NCI-H748 treated with DMSO at 0.1 percent for 48 hours (cell line): Measurements from ENCODE around the gene FOXL3.
"Not testable (repeated sequence)": the region's sequence is repeated elsewhere in the genome, so short reads cannot be mapped to it uniquely, and the experiment has no call there.

Source experiments
- DNase-seq: peaks from one replicate; lab custom pipeline; 2025; lab: John Stamatoyannopoulos, UW

Gene FOXL3

DNA sequence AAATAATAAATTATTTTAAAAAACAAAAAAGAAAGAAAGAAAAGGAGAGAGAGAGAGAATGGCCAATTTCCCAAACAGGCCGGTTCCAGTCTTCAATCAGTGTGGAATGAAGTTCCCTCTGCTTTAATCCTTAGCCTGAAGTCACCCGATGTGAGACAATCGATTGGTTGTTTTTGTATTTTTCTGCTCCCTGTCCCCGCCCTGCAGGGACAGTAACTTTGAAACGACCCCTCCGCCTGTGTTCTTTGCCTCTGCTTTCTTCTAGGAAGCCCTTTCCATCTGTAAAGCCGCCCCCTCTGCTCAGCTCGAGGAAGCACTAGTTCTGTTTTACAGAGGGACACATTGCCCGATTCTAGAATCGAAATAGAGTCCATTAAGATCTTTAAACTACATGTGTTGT is 33.4 kb downstream of the FOXL3 start:
- no peak for DNase-seq

DNA sequence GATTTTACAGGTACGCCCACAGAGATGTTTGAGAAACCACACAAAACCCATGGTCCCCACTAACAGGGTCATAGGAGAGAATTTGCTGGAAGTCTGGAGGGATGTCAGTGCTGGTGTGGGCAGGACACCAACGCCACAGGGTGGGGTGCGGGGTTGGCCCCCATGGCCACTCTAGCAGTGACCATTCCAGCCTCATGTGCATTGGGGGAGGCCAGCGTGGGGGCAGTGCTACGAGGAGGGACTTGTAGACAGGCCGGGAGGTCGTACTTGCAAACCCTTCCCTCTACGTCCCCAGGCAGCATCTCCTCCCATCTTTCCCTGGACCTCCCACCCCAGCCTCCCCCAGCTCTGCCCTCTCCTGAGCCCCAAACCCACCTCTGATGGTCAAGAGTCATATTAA is 34.0 kb downstream of the FOXL3 start:
- DNase-seq, result no peak

DNA sequence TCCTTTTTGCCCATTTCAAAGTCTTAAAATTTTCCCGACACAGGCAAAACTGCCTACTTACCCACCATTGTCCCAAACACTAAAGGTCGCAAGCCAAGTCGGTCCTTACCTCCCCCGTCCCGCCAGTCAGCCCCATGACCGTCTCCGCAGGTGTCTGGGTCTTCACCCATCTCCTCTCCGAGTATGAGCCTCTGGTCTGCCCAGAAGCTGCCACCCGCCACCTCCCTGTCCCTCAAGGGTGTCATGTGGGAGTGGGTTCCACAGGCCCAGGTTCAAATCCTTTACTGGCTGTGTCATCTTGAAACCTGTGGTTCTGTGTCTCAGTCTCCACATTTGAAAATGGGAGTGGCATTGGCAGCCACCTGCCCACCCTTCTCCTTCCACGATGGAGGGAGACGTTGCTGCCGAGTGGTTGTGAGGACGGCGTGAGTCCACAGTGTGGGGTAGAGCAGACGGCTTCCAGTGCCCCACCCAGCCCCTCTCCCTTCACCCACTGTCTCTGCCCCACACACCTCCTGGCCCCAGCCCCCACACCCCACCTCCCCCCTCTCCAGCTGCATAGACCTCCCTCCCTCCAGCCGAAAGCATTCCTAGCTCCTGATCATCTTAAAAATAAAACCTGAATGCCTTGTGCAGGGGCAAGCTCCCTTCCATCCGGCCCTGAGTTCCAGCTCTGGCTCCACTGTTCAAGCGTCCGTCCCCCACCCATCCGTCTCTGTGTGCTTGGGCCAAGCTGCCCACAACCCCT is 35.3 kb downstream of the FOXL3 start:
- DNase-seq, result no peak

DNA sequence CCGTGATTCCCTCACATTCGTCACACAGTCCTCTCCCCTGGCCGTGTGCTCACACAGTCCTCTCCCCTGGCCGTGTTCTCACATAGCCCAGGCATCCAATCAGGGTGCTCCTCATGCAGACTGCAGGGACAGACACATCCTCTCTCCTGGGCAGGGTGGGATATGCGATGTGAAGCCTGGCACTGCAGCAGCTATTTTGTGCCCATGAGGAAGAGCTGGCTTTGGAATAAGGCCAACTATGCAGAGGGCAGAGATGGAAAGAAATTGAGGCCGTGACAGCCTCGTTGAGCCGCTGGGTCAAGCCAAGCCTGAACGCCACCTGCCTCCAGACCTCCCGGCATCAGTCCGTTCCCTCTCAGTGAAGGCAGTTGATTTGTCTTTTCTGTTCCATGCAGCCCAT is 35.8 kb downstream of the FOXL3 start:
- no peak for DNase-seq

DNA sequence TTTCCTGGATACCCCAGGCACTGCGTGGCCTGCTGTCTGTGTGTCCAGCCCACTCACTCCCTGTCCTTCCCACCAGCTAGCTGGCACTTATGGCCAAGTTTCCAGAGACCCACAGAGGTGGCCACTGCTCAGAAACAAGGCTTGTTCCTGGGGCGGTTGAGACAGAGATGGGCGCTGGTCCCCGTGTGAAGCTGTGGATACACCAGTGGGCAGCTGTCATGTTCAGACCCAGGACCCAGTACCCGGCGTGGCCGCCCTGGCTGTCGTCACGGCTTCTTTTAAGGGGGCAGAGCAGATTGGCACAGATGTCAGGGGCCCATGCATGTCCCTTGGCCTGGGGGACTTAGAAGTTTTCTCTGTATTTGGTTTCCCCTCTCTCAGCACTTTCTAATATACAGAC is 36.3 kb downstream of the FOXL3 start:
- no peak for DNase-seq

DNA sequence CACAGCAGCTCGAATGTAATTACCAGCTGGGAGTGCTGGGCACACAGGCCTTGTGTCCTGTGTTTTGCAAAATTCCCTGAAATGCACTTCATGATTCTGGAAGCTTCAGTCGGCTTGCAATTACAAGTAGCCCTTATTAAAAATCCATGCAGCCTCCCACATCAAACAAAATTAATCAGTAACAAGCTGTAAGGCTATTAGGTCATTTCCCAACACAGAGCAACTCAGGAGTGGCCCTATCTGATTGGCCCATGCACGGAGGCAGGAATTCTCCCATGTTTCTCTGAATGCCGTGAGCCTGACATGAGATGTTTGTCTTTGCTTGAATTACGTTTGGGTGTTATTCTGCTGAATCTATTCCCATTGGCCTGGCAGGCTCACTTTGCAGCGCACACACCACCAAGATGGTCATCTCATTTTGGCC is 36.9 kb downstream of the FOXL3 start:
- DNase-seq, result no peak

DNA sequence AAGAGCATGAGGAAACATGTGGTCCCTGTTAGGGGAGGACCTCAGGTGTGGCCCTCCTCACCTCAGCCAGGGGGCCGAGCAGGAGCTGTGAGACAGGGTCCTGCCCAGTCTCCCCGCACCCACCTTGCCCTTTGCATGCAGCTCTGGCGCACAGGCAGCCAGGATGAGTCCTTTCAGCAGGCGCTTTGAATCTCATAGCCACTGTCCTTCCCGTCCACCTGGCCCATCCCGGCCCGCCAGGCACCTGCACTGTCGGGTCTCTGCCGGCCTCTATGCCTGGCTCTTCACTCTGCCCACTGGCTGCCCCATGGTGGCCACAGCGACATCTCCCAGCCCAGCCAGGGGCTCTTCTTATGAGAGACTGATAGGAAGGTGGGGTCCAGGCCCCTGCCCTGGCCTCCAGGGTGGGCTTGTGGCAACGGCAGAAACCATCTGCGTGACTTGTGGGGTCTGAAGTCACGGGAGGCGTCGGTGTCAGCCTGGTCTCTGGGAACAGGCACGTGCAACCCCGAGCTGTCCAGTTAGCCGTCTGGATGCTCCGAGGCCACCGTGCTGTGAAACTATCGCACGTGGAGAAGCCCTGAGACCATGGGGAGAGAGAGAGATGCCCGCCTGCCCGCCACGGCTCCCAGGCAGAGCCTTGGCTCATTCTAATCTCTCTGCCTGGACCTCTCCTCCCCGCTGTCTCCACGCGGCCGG is 37.4 kb downstream of the FOXL3 start:
- no peak for DNase-seq

DNA sequence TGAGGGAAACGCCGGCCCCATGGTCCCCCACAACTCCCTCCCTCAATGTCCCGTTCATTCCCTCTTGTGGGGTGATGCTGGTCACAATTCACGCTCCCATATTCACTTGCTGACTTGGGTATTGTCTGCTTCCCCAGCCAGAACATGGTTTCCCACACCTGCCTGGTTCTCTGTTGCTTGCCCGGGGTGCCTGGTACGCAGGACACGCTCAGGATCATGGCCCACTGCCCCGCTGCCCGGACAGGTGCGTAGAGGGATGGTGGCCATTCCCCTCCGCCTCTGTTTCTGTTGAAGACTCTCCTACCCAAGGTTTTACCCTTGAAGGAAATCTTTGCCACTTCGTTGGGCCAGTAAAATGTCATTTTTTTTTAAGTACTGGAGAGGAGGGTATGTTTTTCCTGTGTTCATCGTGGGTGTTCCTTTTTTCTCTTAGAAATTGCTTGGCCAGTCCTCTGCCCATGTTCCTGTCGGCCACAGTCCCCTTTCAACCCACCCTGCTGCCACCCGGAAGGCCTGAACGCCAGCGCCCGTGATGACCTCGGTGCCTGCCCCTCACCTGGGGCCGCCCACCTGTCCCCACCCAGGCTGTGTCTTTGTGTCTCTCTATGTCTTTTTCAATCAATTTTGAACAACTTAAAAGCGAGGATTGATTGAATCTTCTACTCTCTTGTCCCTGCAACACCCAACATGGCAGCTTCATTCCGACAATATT is 38.2 kb downstream of the FOXL3 start:
- DNase-seq, result no peak

DNA sequence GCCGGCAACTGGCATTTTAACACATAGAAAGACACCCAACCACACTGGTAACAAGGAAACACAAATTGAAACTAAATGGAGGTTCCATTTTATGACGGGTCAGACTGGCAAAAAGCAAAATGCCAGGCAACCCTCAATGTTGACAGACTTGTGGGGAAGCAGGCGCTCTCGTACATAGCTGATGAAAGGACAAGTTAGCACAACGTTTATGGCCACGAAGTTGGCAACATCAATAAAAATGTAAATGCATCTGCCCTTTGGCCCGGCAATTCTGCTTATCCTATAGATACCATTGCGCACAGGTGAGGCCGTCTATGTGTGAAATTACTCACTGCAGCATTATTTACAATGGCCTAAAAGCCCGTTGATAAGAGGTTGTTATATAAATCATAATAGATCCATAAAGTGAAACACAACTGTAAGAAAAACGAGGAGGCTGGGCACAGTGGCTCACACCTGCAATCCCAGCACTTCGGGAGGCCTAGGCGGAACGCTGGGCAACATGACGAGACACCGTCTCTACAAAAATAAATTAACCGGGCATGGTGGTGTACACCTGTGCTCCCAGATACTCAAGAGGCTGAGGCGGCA is 39.8 kb downstream of the FOXL3 start:
- no peak for DNase-seq

DNA sequence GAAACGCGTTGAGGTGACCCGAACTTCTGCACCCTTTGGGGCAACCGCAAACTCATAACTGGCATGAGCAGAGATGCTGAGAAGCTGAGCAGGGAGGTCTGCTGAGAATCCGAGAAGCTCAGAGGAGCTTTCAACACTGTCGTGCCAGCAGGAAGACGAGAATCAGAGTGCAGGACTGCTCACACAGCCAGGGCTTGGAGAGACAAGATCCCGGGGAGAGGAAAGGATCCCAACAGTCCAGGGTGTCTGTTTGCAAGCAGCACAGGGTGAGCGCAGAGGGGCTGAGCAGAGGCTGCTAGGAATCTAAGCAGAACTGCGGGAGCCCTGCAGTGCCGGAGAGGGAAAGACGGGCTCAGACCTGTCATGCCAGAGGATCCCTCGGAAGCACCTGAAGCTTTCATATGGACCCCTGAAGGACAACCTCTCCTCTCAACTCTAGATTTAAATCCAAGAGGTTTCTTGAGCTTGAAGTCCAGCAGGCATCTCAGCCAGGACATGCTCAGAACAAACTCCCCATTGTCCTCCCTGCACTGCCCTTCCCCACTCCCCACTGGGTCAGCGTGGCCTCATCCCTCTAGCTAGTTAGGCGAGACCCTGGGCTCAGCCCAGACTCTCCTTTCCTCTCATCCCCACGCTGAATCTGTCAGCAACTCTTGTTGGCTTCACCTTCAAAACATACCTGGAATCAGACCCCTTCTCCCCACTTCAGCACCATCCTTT is 40.7 kb downstream of the FOXL3 start:
- no peak for DNase-seq

DNA sequence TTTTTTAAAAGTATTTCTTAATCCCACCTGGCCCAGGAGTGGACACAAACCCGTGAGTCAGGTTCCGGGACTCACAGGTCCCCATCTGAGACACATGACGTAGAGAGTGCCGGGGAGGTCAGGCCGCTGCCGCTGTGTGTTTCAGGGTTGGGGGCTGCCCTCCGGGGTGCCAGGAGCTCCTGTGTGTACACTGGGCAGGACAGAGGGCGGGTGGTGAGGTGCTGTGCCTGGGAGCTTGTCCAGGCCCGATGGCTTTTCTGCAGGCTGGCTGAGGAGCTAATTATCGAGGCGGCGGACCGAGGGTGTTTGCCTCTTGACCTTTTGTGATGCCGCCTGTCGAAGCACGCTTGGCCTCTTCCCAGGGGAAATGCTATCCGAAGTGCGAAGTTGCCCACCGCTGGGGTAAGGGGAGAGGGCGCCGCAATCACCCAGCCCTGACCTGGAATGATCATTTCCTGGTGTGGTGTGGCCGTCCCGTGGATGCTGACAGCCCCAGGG is 42.1 kb downstream of the FOXL3 start:
- no peak for DNase-seq

DNA sequence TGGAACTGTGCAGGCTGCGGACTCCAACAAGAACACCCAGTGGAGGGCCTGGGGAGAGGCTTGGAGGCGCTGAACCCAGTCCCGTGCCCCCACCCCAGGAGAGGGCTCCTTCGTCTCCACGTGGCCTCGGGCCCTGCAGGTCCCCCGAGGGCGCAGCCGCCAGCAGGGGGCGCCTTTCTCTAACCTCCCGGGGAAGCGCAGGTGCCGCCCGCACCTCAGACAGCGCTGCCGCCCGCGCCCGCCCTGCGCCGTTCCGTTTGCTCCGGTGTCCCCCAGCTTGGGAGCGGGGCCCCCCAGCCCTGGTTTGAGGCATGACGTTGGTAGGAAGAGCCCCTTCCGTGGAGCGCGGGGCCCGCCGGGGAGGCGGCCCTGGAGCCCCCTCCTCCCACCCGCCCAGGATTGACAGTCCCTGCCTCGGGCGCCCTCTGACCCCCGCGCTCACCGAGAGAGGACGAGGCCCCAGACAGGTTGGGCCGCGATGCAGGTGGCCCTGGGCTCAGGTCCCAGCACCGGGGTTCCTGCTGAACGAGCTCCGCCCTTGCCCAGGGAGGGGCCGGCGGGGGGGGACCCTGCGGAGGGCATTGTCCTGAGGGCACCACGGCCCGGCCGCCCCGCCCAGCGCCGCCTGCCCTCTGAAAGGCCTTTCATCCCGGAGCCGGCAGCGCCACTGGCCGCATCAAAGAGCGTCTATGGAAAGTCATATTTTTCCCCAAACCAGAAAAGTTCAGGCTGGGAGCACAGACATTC is 42.8 kb downstream of the FOXL3 start:
- peak; percentile 39 for DNase-seq

DNA sequence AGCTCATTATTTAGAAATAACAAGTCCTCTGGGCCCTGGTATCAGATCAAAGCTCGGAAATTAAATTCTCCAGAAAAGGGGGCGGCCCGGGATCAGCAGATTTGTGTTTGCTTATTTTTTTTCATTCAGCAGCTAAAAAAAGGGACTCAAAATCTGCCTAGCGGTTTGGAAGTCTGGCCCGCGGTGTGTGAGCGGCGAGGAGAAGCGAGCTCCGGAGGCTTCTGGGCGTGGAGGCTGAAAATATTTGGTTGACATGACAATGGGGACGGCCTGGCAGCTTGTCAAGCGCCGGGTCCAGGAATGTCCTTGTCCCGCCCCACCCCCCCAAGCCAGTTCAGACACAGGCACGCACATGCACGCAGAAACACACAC is 43.4 kb downstream of the FOXL3 start:
- DNase-seq, result no peak

DNA sequence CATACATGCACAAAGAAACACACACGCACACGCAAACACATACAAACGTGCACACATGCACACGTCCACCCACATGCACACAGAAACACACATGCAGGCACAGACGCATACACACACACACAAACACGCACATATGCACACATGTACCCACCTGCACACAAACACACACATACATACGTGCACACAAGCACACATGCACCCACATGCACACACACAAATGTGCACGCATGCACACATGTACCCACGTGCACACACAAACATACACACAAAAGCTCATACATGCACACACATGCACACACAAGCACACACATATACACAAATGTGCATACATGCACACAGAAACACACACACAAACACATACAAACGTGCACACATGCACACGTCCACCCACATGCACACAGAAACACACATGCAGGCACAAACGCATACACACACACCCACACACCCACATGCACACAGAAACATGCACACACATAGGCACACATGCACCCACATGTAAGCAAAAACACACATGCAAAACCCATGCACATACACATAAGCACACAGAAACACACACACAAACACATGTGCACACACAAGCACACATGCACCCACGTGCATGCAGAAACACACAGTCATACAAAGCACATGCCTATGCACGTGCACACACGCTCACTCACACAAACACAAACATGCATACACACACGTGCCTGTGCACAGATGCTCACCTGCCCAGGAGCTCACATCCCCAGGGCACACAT is 44.8 kb downstream of the FOXL3 start:
- no peak for DNase-seq

DNA sequence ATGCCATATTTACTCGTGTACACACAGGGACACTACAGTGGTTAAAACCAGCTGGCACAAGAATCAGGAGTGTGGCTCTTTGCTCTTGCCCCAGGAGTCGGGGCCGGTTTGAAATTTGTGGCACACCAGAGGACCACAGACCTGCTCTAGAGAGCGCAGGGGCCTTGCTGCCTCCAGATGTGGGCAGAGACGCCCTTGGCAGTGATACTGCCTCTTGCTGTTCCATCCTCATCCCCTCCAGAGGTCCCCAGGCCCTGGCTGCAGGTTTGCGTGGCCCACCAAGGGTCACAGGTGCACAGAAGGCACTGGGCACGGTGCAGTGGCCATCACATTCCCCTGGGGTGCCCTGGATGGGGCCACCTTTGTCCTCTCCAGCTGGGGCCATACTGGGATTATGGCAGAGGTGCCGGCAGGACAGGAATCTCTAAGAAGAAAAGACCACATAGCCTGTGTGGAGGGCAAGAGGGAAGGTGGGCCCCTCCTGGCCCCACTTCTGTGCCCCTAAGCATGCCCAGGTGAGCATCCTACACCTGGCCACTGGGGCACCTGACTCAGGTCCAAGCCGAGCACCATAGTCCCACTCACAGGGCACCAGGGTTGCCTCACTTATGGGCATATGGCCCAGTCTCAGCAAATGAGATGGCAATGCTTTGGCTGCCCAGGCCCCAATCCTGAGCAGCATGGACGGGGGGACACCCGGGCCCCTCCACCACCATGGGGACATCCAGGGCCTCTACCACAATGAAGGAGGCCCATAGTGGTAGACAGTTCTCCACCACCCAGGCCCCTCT is 45.6 kb downstream of the FOXL3 start:
- no peak for DNase-seq

DNA sequence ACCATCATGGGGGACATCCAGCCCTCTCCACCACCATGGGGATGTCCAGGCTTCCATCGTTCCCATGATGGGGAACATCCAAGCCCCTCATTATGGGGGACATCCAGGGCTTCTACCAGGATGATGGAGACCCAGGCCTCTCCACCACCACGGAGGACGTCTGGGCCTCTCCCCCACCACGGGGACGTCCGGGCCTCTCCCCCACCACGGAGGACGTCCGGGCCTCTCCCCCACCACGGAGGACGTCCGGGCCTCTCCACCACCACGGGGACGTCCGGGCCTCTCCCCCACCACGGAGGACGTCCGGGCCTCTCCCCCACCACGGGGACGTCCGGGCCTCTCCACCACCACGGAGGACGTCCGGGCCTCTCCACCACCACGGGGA is 46.2 kb downstream of the FOXL3 start:
- not testable (repeated sequence) for DNase-seq

DNA sequence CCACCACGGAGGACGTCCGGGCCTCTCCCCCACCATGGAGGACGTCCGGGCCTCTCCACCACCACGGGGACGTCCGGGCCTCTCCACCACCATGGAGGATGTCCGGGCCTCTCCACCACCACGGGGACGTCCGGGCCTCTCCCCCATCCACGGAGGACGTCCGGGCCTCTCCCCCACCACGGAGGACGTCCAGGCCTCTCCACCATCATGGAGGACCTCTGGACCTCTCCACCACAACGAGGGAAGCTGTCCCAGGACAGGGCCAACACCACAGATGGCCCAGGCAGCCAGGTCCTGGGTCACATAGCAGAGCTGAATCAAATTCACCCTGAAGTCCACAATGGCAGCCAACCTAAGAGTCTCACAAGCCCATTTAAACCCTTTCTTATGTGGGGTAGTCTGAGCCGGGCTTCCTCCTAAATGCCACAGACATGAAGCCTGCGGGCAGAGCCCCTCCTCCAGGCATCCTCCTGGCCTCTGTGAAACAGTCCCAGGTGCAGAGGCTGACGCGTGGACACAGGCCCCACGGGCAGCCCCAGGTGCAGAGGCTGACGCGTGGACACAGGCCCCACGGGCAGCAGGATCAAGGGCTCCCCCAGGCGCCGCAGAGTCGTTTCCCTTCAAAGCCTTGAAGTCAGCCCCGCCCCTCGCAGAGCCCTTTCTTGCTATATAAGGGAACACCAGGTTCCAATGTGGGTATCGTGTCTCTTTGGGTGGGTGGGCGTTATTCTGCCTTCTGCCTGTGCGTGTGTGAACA is 47.0 kb downstream of the FOXL3 start:
- DNase-seq, result no peak

DNA sequence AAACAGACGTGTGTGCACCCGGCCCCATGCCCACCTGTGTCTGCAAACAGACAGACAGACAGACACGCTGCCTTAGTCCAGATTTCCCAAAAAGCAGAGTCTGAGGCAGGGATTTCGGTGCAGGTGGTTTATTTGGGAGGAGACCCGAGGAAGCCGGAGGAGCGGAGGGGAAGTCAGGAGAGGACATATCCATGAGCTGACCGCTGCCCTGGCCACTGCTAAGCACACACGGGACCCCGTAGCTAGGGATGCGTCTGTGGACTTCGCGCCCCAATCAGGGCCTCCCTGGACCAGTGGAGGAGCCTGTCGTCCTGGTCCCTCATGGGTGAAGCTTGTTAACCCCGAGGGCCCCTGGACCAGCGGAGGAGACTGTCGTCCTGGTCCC is 47.6 kb downstream of the FOXL3 start:
- DNase-seq, result no peak
